DMS53 (cell line): ENCODE measurements around the gene ZNF575.

Experiments
- DNase-seq: peaks from one replicate; lab custom pipeline; 2025; lab: John Stamatoyannopoulos, UW

The ZNF575 gene

GRCh38 chr19:43574424-43575155 lies 41.6 kb downstream of the ZNF575 start:
- peak; percentile 65 for DNase-seq

DNA sequence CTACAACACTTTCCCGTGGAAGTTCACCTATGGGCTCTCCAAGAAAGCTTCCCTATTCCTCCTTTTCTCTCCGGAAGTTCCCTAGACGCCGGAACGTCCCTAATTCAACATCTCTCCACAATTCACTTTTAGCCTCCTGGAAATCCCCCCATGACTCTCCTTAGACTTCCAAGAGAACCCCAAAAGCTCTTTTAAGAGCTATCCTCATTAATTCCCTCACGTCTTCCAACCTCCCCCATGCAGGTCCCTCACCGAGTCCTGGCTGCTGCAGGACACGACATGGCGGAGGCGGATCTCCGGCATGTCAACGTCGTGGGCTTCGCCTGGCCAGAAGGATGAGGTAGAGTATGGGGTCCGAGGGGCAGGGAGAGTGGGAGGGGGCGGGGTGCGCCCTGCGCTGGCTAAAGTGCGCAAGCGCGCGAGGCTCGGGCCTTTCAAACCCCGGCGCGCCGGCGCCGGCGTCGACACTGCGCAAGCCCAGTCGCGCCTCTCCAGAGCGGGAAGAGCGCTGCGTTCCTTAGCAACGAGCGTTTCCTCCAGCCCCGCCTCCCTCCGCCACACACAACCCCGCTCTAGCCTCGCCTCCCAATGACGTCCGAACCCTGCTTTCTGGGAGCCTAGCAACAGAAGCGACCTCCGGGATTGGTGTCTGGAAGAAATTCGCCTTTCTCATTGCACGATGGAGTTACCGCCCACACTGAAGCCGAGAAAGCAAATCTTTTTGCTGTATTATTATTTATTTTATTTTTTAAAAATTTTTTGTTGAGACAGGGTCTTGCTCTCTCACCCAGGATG lies 42.4 kb downstream of the ZNF575 start, which contains the start of the genes PINLYP and XRCC1:
PINLYP (plus strand) TSS at position 646 of the 795 bp plus-strand sequence. CDS start 1,391 bp downstream, outside the sequence.
XRCC1 (minus strand) TSS at position 372 of the 795 bp plus-strand sequence; CDS start at position 303, 69 bp downstream.
- peak; percentile 100 for DNase-seq

- DNase-seq, result peak; percentile 80
Observed at GRCh38 chr19:43575955-43576878, 43.2 kb downstream of the ZNF575 start.

- no peak for DNase-seq
Observed at GRCh38 chr19:43578787-43579186, 45.8 kb downstream of the ZNF575 start.

DNA sequence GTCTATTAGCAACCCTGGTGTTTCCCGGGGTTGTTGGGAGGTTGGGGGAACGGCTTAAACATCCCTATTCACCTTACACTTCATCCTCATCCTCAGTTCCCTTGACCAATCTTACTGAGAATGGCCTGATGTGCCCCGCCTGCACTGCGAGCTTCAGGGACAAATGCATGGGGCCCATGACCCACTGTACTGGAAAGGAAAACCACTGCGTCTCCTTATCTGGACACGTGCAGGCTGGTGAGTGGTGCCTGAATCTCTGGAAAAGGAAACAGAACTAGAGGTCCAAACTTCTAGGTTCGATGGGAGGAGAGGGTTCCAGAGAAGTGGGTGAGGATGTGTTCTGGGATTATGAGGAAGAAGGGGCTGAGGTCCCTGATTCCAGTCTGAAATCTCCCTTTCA lies 48.5 kb downstream of the ZNF575 start:
- no peak for DNase-seq

GRCh38 chr19:43582495-43582894 lies 49.5 kb downstream of the ZNF575 start:
- no peak for DNase-seq

- DNase-seq, result peak; percentile 39
Observed at GRCh38 chr19:43584484-43584883, 51.5 kb downstream of the ZNF575 start.
